GM18502 (cell line): Measurements from ENCODE around the gene ZC3H13.
"Not testable (repeated sequence)": the region's sequence is repeated elsewhere in the genome, so short reads cannot be mapped to it uniquely, and the experiment has no call there.

Experiments used
- ATAC-seq: cut with Tn5 transposase; IDR thresholded peaks from one replicate; pipeline ENCODE4 v1.9.1; 2021; ENCODE audit warnings: mild to moderate bottlenecking; ENCODE audit not compliant: unreplicated experiment, poor library complexity

Gene ZC3H13

GRCh38 chr13:46010148-46010547, 42.4 kb downstream of the ZC3H13 start:
- no peak for ATAC-seq

GRCh38 chr13:46008631-46009030, 43.9 kb downstream of the ZC3H13 start:
- no peak for ATAC-seq

- no peak for ATAC-seq
Observed at GRCh38 chr13:46006688-46007452, 45.7 kb downstream of the ZC3H13 start.

GRCh38 chr13:46004491-46004890, 48.1 kb downstream of the ZC3H13 start:
- ATAC-seq = no peak

- ATAC-seq = no peak
Observed at GRCh38 chr13:45996631-45997030, 55.9 kb downstream of the ZC3H13 start.

- no peak for ATAC-seq
Observed at GRCh38 chr13:45995245-45995644, 57.3 kb downstream of the ZC3H13 start.

GRCh38 chr13:45994752-45995151, 57.8 kb downstream of the ZC3H13 start:
- no peak for ATAC-seq

GRCh38 chr13:45989607-45990006, 62.9 kb downstream of the ZC3H13 start:
- ATAC-seq = no peak

- ATAC-seq = not testable (repeated sequence)
Observed at GRCh38 chr13:45981127-45981526, 71.4 kb downstream of the ZC3H13 start.

- no peak for ATAC-seq
Observed at GRCh38 chr13:45975337-45975736, 77.2 kb downstream of the ZC3H13 start.

GRCh38 chr13:45974500-45974899, 78.0 kb downstream of the ZC3H13 start:
- no peak for ATAC-seq

- no peak for ATAC-seq
Observed at GRCh38 chr13:45967589-45967988, 85.0 kb downstream of the ZC3H13 start.

GRCh38 chr13:45966715-45967114, 85.8 kb downstream of the ZC3H13 start:
- no peak for ATAC-seq

GRCh38 chr13:45961468-45961867, 91.1 kb downstream of the ZC3H13 start:
- ATAC-seq = no peak

GRCh38 chr13:45954836-45955800, 97.4 kb downstream of the ZC3H13 start:
- no peak for ATAC-seq

- no peak for ATAC-seq
Observed at GRCh38 chr13:45953082-45953481, 99.5 kb downstream of the ZC3H13 start.

GRCh38 chr13:45951724-45952123, 100.8 kb downstream of the ZC3H13 start:
- no peak for ATAC-seq

GRCh38 chr13:45951166-45951565, 101.4 kb downstream of the ZC3H13 start:
- no peak for ATAC-seq

- ATAC-seq = no peak
Observed at GRCh38 chr13:45950386-45951000, 102.1 kb downstream of the ZC3H13 start.

- ATAC-seq = no peak
Observed at GRCh38 chr13:45949161-45949560, 103.4 kb downstream of the ZC3H13 start.

GRCh38 chr13:45943965-45944364, 108.6 kb downstream of the ZC3H13 start:
- no peak for ATAC-seq
